ENCODE measurements around the gene WWOX.

WWOX gene

GRCh38 chr16:78081341-78081740 lies 18.1 kb upstream of the WWOX start:
- 82 to 91% methylated on average over 3 to 4 of the region's 4 CpGs for WGBS, 2 experiments (ENCODE audit: insufficient coverage in 2 of 2)
- H3K4me3 ChIP-seq (ENCODE audit: extremely low read depth, insufficient read depth, low read length, poor library complexity, severe bottlenecking), result no peak overlapping the region
- H3K36me3 ChIP-seq (ENCODE audit: control insufficient read depth, insufficient read depth, low read length), result no peaks in the 10 kb centered on the region
- H3K27ac ChIP-seq (ENCODE audit: low read depth, low read length, severe bottlenecking), result no peak overlapping the region
- H3K4me1 ChIP-seq (ENCODE audit: control insufficient read depth, insufficient read depth, low read length, poor library complexity, severe bottlenecking), result no peaks in the 10 kb centered on the region
- no peaks in the 10 kb centered on the region for H3K9me3 ChIP-seq (ENCODE audit: control insufficient read depth, low read length)

- H3K27ac ChIP-seq (ENCODE audit: low read depth, low read length, severe bottlenecking), result no peak overlapping the region
- H3K4me1 ChIP-seq (ENCODE audit: control insufficient read depth, insufficient read depth, low read length, poor library complexity, severe bottlenecking), result no peaks in the 10 kb centered on the region
- no peak overlapping the region for H3K4me3 ChIP-seq (ENCODE audit: extremely low read depth, insufficient read depth, low read length, poor library complexity, severe bottlenecking)
- H3K9me3 ChIP-seq (ENCODE audit: control insufficient read depth, low read length), result no peaks in the 10 kb centered on the region
- 83% methylated on average over 1 of the region's 1 CpG; no CpG with 5 or more reads in 1 of the 2 experiments for WGBS, 2 experiments (ENCODE audit: insufficient coverage in 2 of 2)
- H3K36me3 ChIP-seq (ENCODE audit: control insufficient read depth, insufficient read depth, low read length), result no peaks in the 10 kb centered on the region
Measured at GRCh38 chr16:78091419-78091818, 8.0 kb upstream of the WWOX start.

GRCh38 chr16:78092758-78093157 lies 6.7 kb upstream of the WWOX start:
- WGBS, 2 experiments (ENCODE audit: insufficient coverage in 2 of 2), result 93 to 94% methylated on average over 6 to 7 of the region's 7 CpGs
- H3K4me1 ChIP-seq (ENCODE audit: control insufficient read depth, insufficient read depth, low read length, poor library complexity, severe bottlenecking), result no peaks in the 10 kb centered on the region
- H3K9me3 ChIP-seq (ENCODE audit: control insufficient read depth, low read length), result no peaks in the 10 kb centered on the region
- H3K4me3 ChIP-seq (ENCODE audit: extremely low read depth, insufficient read depth, low read length, poor library complexity, severe bottlenecking), result no peak overlapping the region
- H3K27ac ChIP-seq (ENCODE audit: low read depth, low read length, severe bottlenecking), result no peak overlapping the region
- no peaks in the 10 kb centered on the region for H3K36me3 ChIP-seq (ENCODE audit: control insufficient read depth, insufficient read depth, low read length)

GRCh38 chr16:78094166-78094565 lies 5.3 kb upstream of the WWOX start:
- 78 to 88% methylated on average over 2 to 3 of the region's 3 CpGs for WGBS, 2 experiments (ENCODE audit: insufficient coverage in 2 of 2)
- Histone ChIP-seq H3K4me1 (ENCODE audit: control insufficient read depth, insufficient read depth, low read length, poor library complexity, severe bottlenecking) (no peaks in the 10 kb centered on the region), H3K27ac (ENCODE audit: low read depth, low read length, severe bottlenecking) (no peak overlapping the region), H3K36me3 (ENCODE audit: control insufficient read depth, insufficient read depth, low read length) (no peaks in the 10 kb centered on the region), H3K4me3 (ENCODE audit: extremely low read depth, insufficient read depth, low read length, poor library complexity, severe bottlenecking) (no peak overlapping the region), H3K9me3 (ENCODE audit: control insufficient read depth, low read length) (no peaks in the 10 kb centered on the region)

GRCh38 chr16:78094998-78095397 lies 4.5 kb upstream of the WWOX start:
- Histone ChIP-seq H3K4me1 (ENCODE audit: control insufficient read depth, insufficient read depth, low read length, poor library complexity, severe bottlenecking) (no peaks in the 10 kb centered on the region), H3K27ac (ENCODE audit: low read depth, low read length, severe bottlenecking) (no peak overlapping the region), H3K4me3 (ENCODE audit: extremely low read depth, insufficient read depth, low read length, poor library complexity, severe bottlenecking) (no peak overlapping the region), H3K9me3 (ENCODE audit: control insufficient read depth, low read length) (no peaks in the 10 kb centered on the region), H3K36me3 (ENCODE audit: control insufficient read depth, insufficient read depth, low read length) (no peaks in the 10 kb centered on the region)
- 100% methylated on average over 2 of the region's 3 CpGs; no CpG with 5 or more reads in 1 of the 2 experiments for WGBS, 2 experiments (ENCODE audit: insufficient coverage in 2 of 2)

GRCh38 chr16:78096386-78096785 lies 3.1 kb upstream of the WWOX start:
- Histone ChIP-seq H3K4me1 (ENCODE audit: control insufficient read depth, insufficient read depth, low read length, poor library complexity, severe bottlenecking) (no peaks in the 10 kb centered on the region), H3K27ac (ENCODE audit: low read depth, low read length, severe bottlenecking) (no peak overlapping the region), H3K36me3 (ENCODE audit: control insufficient read depth, insufficient read depth, low read length) (no peaks in the 10 kb centered on the region), H3K4me3 (ENCODE audit: extremely low read depth, insufficient read depth, low read length, poor library complexity, severe bottlenecking) (no peak overlapping the region), H3K9me3 (ENCODE audit: control insufficient read depth, low read length) (no peaks in the 10 kb centered on the region)
- 60 to 75% methylated on average over 1 to 2 of the region's 3 CpGs for WGBS, 2 experiments (ENCODE audit: insufficient coverage in 2 of 2)

GRCh38 chr16:78097548-78097947 lies 1.9 kb upstream of the WWOX start:
- Histone ChIP-seq H3K36me3 (ENCODE audit: control insufficient read depth, insufficient read depth, low read length) (no peaks in the 10 kb centered on the region), H3K9me3 (ENCODE audit: control insufficient read depth, low read length) (no peaks in the 10 kb centered on the region), H3K27ac (ENCODE audit: low read depth, low read length, severe bottlenecking) (no peak overlapping the region), H3K4me3 (ENCODE audit: extremely low read depth, insufficient read depth, low read length, poor library complexity, severe bottlenecking) (no peak overlapping the region), H3K4me1 (ENCODE audit: control insufficient read depth, insufficient read depth, low read length, poor library complexity, severe bottlenecking) (no peaks in the 10 kb centered on the region)
- WGBS, 2 experiments (ENCODE audit: insufficient coverage in 2 of 2), result 100% methylated on average over 2 to 4 of the region's 4 CpGs

GRCh38 chr16:78098087-78098486 lies 1.4 kb upstream of the WWOX start:
- H3K27ac ChIP-seq (ENCODE audit: low read depth, low read length, severe bottlenecking), result no peak overlapping the region
- H3K4me3 ChIP-seq (ENCODE audit: extremely low read depth, insufficient read depth, low read length, poor library complexity, severe bottlenecking), result no peak overlapping the region
- no peaks in the 10 kb centered on the region for H3K4me1 ChIP-seq (ENCODE audit: control insufficient read depth, insufficient read depth, low read length, poor library complexity, severe bottlenecking)
- H3K36me3 ChIP-seq (ENCODE audit: control insufficient read depth, insufficient read depth, low read length), result no peaks in the 10 kb centered on the region
- WGBS, 2 experiments (ENCODE audit: insufficient coverage in 2 of 2), result 100% methylated on average over 2 to 3 of the region's 4 CpGs
- H3K9me3 ChIP-seq (ENCODE audit: control insufficient read depth, low read length), result no peaks in the 10 kb centered on the region

- 53 to 67% methylated on average over 7 to 11 of the region's 12 CpGs for WGBS, 2 experiments (ENCODE audit: insufficient coverage in 2 of 2)
- H3K4me1 ChIP-seq (ENCODE audit: control insufficient read depth, insufficient read depth, low read length, poor library complexity, severe bottlenecking), result no peaks in the 10 kb centered on the region
- H3K27ac ChIP-seq (ENCODE audit: low read depth, low read length, severe bottlenecking), result peak overlapping the region; percentile 81
- peak overlapping the region; percentile 92 for H3K4me3 ChIP-seq (ENCODE audit: extremely low read depth, insufficient read depth, low read length, poor library complexity, severe bottlenecking)
- no peaks in the 10 kb centered on the region for H3K9me3 ChIP-seq (ENCODE audit: control insufficient read depth, low read length)
- no peaks in the 10 kb centered on the region for H3K36me3 ChIP-seq (ENCODE audit: control insufficient read depth, insufficient read depth, low read length)
Measured at GRCh38 chr16:78098595-78099270, 721 bp upstream of the WWOX start.

GRCh38 chr16:78100112-78100467 lies 636 bp downstream of the WWOX start:
- Histone ChIP-seq H3K4me3 (ENCODE audit: extremely low read depth, insufficient read depth, low read length, poor library complexity, severe bottlenecking) (peak overlapping the region; percentile 92), H3K4me1 (ENCODE audit: control insufficient read depth, insufficient read depth, low read length, poor library complexity, severe bottlenecking) (no peaks in the 10 kb centered on the region), H3K27ac (ENCODE audit: low read depth, low read length, severe bottlenecking) (no peak overlapping the region), H3K9me3 (ENCODE audit: control insufficient read depth, low read length) (no peaks in the 10 kb centered on the region), H3K36me3 (ENCODE audit: control insufficient read depth, insufficient read depth, low read length) (no peaks in the 10 kb centered on the region)
- 8 to 17% methylated on average over 8 to 11 of the region's 12 CpGs for WGBS, 2 experiments (ENCODE audit: insufficient coverage in 2 of 2)

GRCh38 chr16:78102122-78102660 lies 2.7 kb downstream of the WWOX start:
- Histone ChIP-seq H3K4me3 (ENCODE audit: extremely low read depth, insufficient read depth, low read length, poor library complexity, severe bottlenecking) (no peak overlapping the region), H3K9me3 (ENCODE audit: control insufficient read depth, low read length) (no peaks in the 10 kb centered on the region), H3K4me1 (ENCODE audit: control insufficient read depth, insufficient read depth, low read length, poor library complexity, severe bottlenecking) (no peaks in the 10 kb centered on the region), H3K36me3 (ENCODE audit: control insufficient read depth, insufficient read depth, low read length) (no peaks in the 10 kb centered on the region), H3K27ac (ENCODE audit: low read depth, low read length, severe bottlenecking) (no peak overlapping the region)
- 94 to 100% methylated on average over 4 to 5 of the region's 5 CpGs for WGBS, 2 experiments (ENCODE audit: insufficient coverage in 2 of 2)
